Transverse colon (tissue), 4 donors: Measurements from ENCODE around the gene DARS2. TPM values are rescaled to one million over a fixed set of nuclear protein-coding genes. Genes with fewer than 3 reads are reported as not detected.

Experiments used
- DNase-seq: peaks from one replicate; pipeline ENCODE4 v3.0.0-alpha.2; 2019
- H3K27ac ChIP-seq, 4 donors: fragments of 200-600 bp; sonication (generic); 2 replicates each; pipeline ENCODE4 v1.5.1; 2016 to 2018; ENCODE audit warnings: inconsistent platforms in 4 of 4
- H3K27me3 ChIP-seq: fragments of 200-600 bp; sonication (generic); 2 replicates; pipeline ENCODE4 v1.5.1; 2017; ENCODE audit warnings: inconsistent platforms
- H3K36me3 ChIP-seq, 4 donors: fragments of 200-600 bp; sonication (generic); 2 replicates each; pipeline ENCODE4 v1.5.1; 2017 to 2019; ENCODE audit warnings: inconsistent platforms in 4 of 4
- H3K4me1 ChIP-seq, 4 donors: fragments of 200-600 bp; sonication (generic); 2 replicates each; pipeline ENCODE4 v1.5.1; 2017 to 2020; ENCODE audit warnings: inconsistent platforms in 4 of 4
- H3K4me3 ChIP-seq, 4 donors: fragments of 200-600 bp; sonication (generic); 1 replicate in 1 of 4; 2 replicates in 3 of 4; pipeline versions ENCODE4 v1.5.1 to v1.6.1; 2017 to 2019; ENCODE audit warnings: inconsistent platforms in 4 of 4
- H3K9me3 ChIP-seq, 2 donors: fragments of 200-600 bp; sonication (generic); 2 replicates each; pipeline ENCODE4 v1.5.1; 2017 to 2019; ENCODE audit warnings: inconsistent platforms in 2 of 2
- CTCF ChIP-seq, 5 experiments: fragments of 200-600 bp in 3 of 5; fragments of 450-650 bp in 2 of 5; sonication (generic) in 3 of 5; IDR thresholded peaks; 1 replicate in 2 of 5; 2 replicates in 3 of 5; pipeline ENCODE4 v1.5.1; 2016 to 2017; ENCODE audit warnings: antibody characterized with exemption in 5 of 5, inconsistent platforms in 3 of 5, mild to moderate bottlenecking in 2 of 5, moderate library complexity in 1 of 5
- EP300 ChIP-seq: sonication (generic); formaldehyde crosslinking; IDR thresholded peaks from one replicate; pipeline ENCODE4 v1.6.1; 2017; ENCODE audit warnings: antibody characterized with exemption, low read depth
- POLR2A ChIP-seq: fragments of 450-650 bp; IDR thresholded peaks from one replicate; pipeline ENCODE4 v1.6.1; 2016; ENCODE audit warnings: antibody characterized with exemption, mild to moderate bottlenecking, moderate library complexity
- POLR2AphosphoS5 ChIP-seq, 3 donors: sonication (generic); formaldehyde crosslinking; IDR thresholded peaks; one replicate each; pipeline ENCODE4 v1.6.1; 2016; ENCODE audit warnings: antibody characterized with exemption in 3 of 3
- WGBS, 2 donors: methylation state at CpG; one replicate each; pipeline ENCODE4 v1.1.5; 2018; ENCODE audit warnings: low coverage in 1 of 2; 5-methylcytosine and 5-hydroxymethylcytosine counted together
- in situ Hi-C, 4 donors: fragments of 200-750 bp; cut with MboI; loops; one replicate each; pipeline versions ENCODE4 v1.15.0 to v1.15.1; 2017; ENCODE audit warnings: low sequenced_read_pairs in 3 of 4, low pct_ligation_motif_present in 1 of 4, low pct_unique_long_range_greater_than_20kb in 1 of 4
- intact Hi-C: fragments of 100-400 bp; cut with DNase I; formaldehyde crosslinking; loops from one replicate; pipeline ENCODE4 v1.15.1; 2023; ENCODE audit warnings: low total_unique reads
- total RNA-seq, 4 donors: library from RNA; depleted of rRNA; stranded (reverse); fragments of >200 nt; gene quantifications; one replicate each; pipeline ENCODE4 v1.1.0, GENCODE V29; 2016

Gene DARS2
- total RNA-seq, 4 donors from 2014 or later, result 12.0 to 19.7 (median 16.6) TPM

- Histone ChIP-seq H3K27ac (no peak overlapping the region), H3K4me1 (no peaks in the 10 kb centered on the region), H3K4me3 (no peak overlapping the region), H3K36me3 (no peaks in the 10 kb centered on the region), H3K27me3 (no peaks in the 10 kb centered on the region), H3K9me3 (no peaks in the 10 kb centered on the region)
- intact Hi-C loops (no loop called here), in situ Hi-C loops (no loop called here)
- DNase-seq, result no peak
- 91 to 92% methylated on average over 1 of the region's 1 CpG for WGBS, 2 donors
- TF ChIP-seq CTCF (IDR thresholded peaks at IDR 0.05) (no peak), POLR2A (no peak), EP300 (no peak), POLR2AphosphoS5 (IDR thresholded peaks at IDR 0.05) (no peak)
Measured at GRCh38 chr1:173893611-173894010, 69.1 kb downstream of the DARS2 start.

- no peak for TF ChIP-seq POLR2AphosphoS5 (IDR thresholded peaks at IDR 0.05)
- TF ChIP-seq CTCF (IDR thresholded peaks at IDR 0.05), result no peak
- TF ChIP-seq POLR2A, result no peak
- TF ChIP-seq EP300, result no peak
- intact Hi-C loops, result no loop called here
- Histone ChIP-seq H3K4me1 (no peaks in the 10 kb centered on the region), H3K27me3 (no peaks in the 10 kb centered on the region), H3K9me3 (no peaks in the 10 kb centered on the region), H3K36me3 (no peaks in the 10 kb centered on the region), H3K4me3 (no peak overlapping the region), H3K27ac (no peak overlapping the region)
- in situ Hi-C loops, result no loop called here
- WGBS, 2 donors, result 83 to 95% methylated on average over 1 to 3 of the region's 3 CpGs
- DNase-seq, result no peak
Measured at GRCh38 chr1:173894189-173894588, 69.7 kb downstream of the DARS2 start.

- DNase-seq, result no peak
- Histone ChIP-seq H3K9me3 (no peaks in the 10 kb centered on the region), H3K4me1 (no peaks in the 10 kb centered on the region), H3K27ac (no peak overlapping the region), H3K36me3 (no peaks in the 10 kb centered on the region), H3K27me3 (no peaks in the 10 kb centered on the region), H3K4me3 (no peak overlapping the region)
- intact Hi-C loops, result no loop called here
- 83 to 84% methylated on average over 2 of the region's 2 CpGs for WGBS, 2 donors
- in situ Hi-C loops, result no loop called here
- TF ChIP-seq EP300, result no peak
- no peak for TF ChIP-seq POLR2A
- no peak for TF ChIP-seq CTCF (IDR thresholded peaks at IDR 0.05)
- no peak for TF ChIP-seq POLR2AphosphoS5 (IDR thresholded peaks at IDR 0.05)
Measured at GRCh38 chr1:173900427-173900826, 76.0 kb downstream of the DARS2 start.

- DNase-seq, result no peak
- intact Hi-C loops, result no loop called here
- Histone ChIP-seq H3K27me3 (no peaks in the 10 kb centered on the region), H3K4me1 (no peaks in the 10 kb centered on the region), H3K9me3 (no peaks in the 10 kb centered on the region), H3K4me3 (no peak overlapping the region), H3K36me3 (no peaks in the 10 kb centered on the region), H3K27ac (no peak overlapping the region)
- in situ Hi-C loops, result no loop called here
- WGBS, 2 donors, result 73 to 84% methylated on average over 3 of the region's 3 CpGs
- no peak for TF ChIP-seq EP300
- TF ChIP-seq POLR2AphosphoS5 (IDR thresholded peaks at IDR 0.05), result no peak
- no peak for TF ChIP-seq POLR2A
- TF ChIP-seq CTCF (IDR thresholded peaks at IDR 0.05), result no peak
Measured at GRCh38 chr1:173900992-173901391, 76.5 kb downstream of the DARS2 start.
